Erythroblast (primary cell): ENCODE results near the gene WDR53.

ENCODE experiments used
- GATA1 ChIP-seq: IDR thresholded peaks from 2 replicates; pipeline ENCODE4 v1.6.1; 2011; ENCODE audit warnings: low read depth, mild to moderate bottlenecking, control low read depth, low read length, moderate library complexity
- POLR2A ChIP-seq: IDR thresholded peaks from 2 replicates; pipeline ENCODE4 v1.6.1; 2011; ENCODE audit warnings: mild to moderate bottlenecking, low read length

- TF ChIP-seq POLR2A (no peak), GATA1 (no peak)
Measured at GRCh38 chr3:196537319-196537984, 30.9 kb downstream of the WDR53 start.
